ENCODE results near the gene HID1.
A peak's percentile ranks its signal among the peaks of the same experiment; 100 is the strongest.
"Not testable (repeated sequence)": the region's sequence is repeated elsewhere in the genome, so short reads cannot be mapped to it uniquely, and the experiment has no call there.

HID1 gene

DNA sequence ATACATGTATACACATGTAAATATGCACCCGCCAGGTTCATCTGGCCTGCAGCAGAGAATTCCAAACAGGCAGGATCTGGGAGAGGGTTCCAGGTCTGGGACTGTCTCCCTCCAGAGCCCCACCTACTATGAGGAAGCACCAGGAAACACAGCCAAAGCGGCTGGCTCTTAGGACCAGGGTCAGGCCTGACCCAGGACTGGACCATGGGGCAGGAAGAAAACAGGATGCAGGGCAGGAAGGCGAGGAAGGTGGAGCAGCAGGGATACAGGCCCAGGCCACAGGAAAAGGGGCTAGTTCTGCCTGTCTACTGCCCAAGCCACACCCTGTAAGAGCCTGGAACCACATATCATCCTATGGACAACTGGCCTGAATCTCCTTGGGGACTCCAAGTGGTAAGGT is 2.2 kb downstream of the HID1 start:
- DNase-seq, result no peak

DNA sequence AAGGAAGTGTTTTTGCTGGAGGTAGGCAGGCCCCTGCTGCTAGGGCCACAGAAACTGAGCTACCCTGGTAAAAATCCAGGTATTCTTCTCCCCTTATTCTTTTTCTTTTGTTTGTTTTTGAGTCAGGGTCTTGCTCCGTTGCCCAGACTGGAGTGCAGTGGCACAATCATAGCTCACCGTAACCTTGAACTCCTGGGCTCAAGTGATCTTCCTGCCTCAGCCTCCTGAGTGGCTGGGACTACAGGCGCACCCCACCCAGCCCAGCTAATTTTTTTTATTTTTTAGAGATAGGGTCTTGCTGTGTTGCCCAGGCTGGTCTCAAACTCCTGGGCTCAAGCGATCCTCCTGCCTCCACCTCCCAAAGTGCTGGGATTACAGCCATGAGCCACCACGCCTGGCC is 3.1 kb downstream of the HID1 start:
- DNase-seq, result not testable (repeated sequence)

DNA sequence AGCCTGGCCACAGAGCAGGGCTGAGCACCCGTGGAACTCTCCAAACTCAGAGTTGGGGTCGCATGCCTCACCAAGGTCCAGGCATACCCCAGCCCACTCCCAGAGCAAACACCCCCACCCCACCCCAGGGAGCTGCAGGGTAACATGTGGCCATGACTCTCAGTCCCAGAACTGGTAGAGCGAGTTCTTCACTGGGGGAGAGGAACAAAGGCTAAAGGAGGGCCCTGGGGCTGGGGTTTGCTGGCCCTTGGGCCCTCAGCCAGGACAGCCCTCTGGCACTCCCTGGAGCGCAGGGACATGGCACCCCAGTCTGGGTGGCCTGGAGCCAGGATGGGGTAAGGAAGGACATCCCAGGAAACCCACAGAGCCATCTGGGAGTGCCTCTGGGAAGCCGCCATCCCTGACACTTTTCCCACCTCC is 4.2 kb downstream of the HID1 start:
- DNase-seq, result no peak

GRCh38 chr17:74964988-74965622 is 7.5 kb downstream of the HID1 start:
- DNase-seq, result no peak

GRCh38 chr17:74964246-74964761 is 8.3 kb downstream of the HID1 start:
- DNase-seq, result no peak

- DNase-seq, result no peak
These were observed 8.9 kb downstream of the HID1 start for GRCh38 chr17:74963656-74964055.

DNA sequence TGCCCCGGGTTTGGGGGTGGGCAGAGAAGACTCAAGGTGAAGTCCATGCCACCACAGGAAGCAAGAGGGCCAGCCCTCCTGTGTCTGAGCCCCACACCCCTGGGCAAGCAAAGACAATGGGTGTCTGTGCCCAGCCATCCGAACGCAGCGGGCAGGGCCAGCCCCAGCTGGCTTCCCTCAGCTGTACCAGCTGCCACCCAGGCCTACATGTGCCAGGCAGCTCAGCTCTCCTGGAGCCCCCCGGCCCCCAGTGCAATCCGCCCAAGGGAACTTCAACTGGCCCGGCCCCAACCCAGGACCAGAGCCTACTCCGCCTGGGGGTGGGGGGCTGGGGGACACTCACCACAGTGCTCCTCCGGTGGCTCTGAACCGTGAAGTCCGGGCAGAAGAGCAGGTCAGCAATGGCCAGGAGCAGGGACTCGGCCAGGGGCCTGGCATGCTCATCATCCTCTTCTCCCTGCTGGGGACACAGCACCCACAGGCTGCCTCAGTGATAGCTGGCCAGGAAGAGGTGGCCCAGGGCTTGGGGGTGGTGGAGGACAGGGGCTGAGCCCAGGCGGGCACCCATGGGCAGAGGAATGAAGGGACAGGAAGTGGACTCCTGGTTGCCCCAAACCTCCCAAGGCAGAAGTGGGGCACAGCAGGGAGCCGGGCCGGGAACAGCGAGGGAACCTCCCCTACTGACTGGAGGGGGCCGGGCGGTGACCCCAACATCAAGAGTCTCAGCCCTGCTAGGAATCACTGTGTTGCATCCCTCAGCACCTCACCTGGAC is 9.8 kb downstream of the HID1 start:
- no peak for DNase-seq

- DNase-seq, result peak; percentile 65 to 78 (median 75)
These were observed 10.8 kb downstream of the HID1 start for GRCh38 chr17:74961657-74962350.

DNA sequence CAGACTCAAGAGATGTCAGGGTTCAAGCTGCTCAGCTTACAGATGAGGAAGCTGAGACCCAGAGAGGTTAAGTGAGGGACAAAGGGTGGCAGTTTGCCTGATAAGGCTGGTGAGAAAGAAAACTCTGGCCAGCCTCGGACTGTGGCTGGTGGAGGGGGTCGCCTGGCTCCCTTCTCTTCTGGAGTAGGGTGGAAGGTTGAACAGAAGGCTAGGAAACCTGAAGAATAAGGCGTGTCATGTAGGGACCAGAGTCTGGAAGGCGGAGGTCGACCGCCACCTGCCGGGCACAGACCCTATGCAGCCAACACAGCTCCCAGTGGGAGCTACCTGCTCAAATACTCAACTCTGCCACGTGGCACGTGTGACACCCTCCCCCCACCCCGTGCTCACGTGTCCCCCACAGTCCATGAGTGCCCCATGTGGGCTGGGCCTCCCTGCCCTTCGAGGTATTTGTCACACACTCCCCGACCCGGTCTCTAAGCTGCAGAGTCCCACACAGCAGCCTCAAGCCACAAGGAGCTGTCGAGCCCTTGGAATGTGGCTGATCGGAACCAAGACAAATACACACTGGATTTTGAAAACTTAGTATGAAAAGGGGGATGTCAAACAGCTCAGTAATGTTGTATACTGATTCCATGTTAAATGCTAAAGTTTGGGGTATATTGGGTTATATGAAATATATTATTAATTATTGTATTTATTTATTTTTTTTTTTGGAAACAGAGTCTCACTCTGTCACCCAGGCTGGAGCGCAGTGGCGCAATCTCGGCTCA is 11.8 kb downstream of the HID1 start:
- peak in 3 of 5 experiments; percentile 31 to 60 (median 35) for DNase-seq

GRCh38 chr17:74959826-74960515 is 12.6 kb downstream of the HID1 start:
- no peak for DNase-seq

GRCh38 chr17:74957935-74958740 is 14.4 kb downstream of the HID1 start:
- peak; percentile 41 to 74 (median 65) for DNase-seq

DNA sequence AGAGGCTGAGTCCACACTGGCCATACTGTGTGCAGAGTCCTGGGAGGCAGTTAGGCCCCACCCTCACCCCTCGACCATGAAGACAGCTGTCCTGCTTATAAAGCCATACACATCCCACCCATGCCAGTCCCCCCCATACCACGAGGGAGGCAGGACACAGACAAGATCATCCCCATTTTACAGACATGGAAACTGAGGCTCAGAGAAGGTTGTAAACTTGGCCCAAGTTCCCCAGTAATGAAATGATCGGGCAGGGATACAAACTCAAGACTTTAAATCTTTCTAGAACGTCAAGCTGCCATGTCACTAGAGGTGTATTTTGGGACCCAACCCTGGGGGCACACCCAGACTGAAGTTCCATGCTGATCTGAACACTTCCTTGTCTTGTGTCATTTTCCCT is 16.5 kb downstream of the HID1 start:
- DNase-seq, result no peak

- DNase-seq, result no peak
These were observed 17.7 kb downstream of the HID1 start for GRCh38 chr17:74954665-74955421.

DNA sequence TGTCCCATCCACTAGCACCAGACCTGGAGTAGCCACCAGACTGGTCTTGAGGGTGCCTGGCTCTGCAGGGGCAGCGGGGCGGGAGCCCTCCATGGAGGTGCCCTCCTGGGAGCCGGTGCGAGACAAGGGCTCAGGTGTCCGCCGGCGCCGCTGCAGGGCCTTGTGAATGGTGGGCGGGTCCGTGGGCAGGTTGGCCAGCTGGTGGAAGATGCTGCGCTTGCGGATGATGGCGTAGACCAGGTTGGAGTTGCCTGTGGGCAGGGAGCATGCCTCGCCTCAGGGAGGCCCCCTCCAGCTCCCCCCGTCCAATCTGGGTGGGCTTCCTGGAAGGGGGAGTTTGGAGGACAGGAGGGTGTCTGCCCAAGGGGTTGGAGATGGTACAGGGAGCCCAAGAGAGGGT is 18.4 kb downstream of the HID1 start:
- no peak for DNase-seq

DNA sequence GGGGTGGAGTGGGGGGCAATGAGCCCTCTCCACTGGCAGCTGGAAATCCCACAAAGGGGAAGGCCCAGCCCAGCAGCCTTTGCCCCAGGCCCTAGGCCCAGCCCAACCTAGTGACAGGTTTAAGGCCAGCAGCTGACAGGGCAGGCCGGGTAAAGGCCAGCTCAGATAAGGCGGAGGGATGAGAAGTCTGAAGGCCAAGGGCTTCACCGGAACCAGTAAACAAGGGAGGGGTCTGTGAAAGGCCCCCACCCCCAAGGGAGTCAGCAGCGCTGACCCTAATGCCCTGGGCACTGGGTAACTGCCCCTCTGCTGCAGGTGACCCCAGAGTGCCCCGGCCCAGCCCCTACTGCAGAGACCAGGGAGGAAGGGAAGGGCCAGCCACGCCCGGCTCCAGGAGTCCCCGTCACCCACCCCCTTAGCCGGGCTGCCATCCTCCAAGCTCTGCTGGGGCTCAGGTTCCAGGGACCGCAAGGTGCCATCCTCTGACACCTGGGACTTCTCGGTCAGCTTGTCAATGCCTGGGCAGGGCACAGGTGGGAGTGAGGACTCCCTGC is 19.3 kb downstream of the HID1 start:
- no peak for DNase-seq

DNA sequence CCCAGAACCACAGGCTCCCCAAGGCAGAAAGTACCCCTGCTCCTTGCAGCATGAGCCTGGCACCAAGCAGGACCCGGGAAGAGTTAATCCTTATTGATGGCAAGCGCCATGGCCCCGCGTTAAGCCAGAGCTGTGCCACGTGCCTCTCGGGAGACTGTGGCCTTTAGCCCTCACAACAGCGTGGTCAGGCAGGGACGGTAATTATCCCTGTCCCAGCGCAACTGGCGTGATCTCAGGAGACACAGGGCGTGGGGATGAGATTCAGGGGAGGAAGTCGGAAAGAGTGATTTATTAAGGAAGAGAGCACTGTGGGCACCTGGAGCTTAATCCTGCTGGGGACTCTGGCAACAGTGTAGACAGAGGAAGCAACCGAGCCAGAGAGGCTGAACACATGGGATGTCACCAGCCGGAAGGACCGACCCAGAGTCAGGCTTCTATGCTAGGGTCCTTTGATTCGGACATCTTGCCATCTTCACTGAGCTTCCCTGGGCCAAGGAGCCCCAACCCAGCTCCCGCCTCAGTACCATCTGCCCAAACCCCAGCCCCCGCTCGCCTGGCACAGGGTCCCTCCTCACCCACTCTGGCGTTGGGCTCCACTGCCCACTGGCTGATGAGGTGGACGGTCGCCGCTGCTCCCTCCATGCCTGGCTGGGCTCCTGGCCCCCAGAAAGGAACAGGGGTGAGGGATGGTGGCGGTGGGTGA is 20.0 kb downstream of the HID1 start:
- DNase-seq, result no peak

DNA sequence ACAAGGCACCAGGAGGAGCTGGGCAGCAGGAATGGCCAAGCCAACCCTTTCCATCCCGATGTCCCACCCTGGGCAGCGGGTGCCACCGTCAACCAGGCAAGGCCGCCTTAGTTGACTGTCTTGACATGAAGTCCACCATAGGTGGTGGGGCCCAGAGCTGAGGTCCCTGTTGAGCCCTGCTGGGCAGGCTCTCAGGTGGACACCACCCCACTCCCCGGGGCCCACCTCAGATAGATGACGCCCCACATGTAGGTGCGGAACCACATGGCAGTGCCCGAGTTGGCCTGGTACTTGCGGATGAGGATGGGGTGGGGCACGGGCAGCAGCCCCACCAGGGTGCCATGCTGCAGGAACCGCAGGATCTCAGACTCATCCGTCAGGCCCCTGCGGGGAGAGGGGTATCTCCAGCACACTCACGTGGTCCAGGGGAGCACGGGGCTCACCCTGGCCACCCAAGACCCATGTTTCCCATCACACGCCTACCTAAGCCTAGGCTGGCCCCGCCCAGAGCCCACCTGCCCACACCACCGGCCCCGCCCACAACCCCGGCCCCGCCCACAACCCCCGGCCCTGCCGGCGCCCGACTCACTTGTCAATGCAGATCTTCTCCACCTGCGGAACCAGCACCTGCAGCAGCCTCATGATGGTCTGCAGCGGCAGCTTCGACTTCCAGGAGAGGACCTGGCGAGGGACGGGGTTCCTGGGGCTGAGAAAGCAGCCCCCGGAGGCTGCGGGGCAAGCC is 20.7 kb downstream of the HID1 start:
- DNase-seq, result no peak

DNA sequence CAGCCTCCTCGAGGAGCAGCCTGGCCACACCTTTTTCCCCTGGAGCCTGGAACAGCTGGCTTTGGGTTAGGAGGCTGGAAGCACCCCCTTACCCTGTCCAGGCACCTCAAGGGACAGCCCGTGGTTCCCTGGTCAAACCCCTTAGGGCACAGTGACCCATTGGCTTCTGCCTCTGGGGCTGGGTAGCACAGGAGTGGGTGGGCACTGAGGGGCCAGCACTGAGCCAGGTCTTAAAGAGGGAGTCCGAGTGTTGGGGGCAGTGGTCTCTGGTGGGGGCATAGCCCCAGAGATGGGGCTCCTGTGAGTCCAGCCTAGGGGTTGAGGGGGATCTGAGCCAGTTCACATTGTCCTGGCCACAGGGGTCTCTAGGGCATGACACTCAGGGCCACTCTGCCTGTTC is 21.5 kb downstream of the HID1 start:
- DNase-seq, result no peak

DNA sequence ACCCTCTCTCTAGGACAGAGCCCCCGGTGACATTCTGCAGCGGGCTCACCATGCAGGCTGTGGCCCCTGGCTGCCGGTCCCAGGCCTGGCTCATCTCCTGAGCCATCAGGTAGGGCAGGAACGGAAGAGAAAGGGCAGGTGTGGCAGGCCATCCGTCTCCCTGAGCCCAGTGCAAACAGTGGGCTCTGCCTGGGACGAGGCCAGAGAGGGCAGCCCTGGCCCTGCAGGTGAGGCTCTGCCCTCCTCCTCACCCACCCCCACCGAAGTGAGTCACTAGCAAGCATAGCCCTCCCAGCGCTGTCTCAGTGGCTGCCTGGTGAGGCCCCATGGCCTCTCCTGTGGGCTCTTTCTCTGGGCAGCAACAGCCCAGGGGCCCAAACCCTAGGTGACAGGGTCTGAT is 22.4 kb downstream of the HID1 start:
- no peak for DNase-seq
